ENCODE data around the gene PTPRM. TPM values are rescaled to one million over a fixed set of nuclear protein-coding genes. Genes with fewer than 3 reads are reported as not detected.

PTPRM gene
- total RNA-seq, 1 donor from 2014 or later = 13.9 TPM

- H3K9ac ChIP-seq = no peak overlapping the region
- peaks cover 6% of the 10 kb centered on the region for H3K27me3 Mint-ChIP-seq (ENCODE audit: insufficient read depth, low read depth)
- TF ChIP-seq EZH2 (IDR thresholded peaks at IDR 0.05) (no peak), CTCF (IDR thresholded peaks at IDR 0.05) (no peak), EZH2phosphoT487 (IDR thresholded peaks at IDR 0.05) (no peak)
Measured at GRCh38 chr18:7815787-7816186, 248.7 kb downstream of the PTPRM start.

GRCh38 chr18:7817575-7818230 lies 250.6 kb downstream of the PTPRM start:
- no peak overlapping the region for H3K4me2 ChIP-seq
- no peak overlapping the region for H2AFZ ChIP-seq (replicated peaks)
- peaks cover 2% of the 10 kb centered on the region for H3F3A ChIP-seq (ENCODE audit: low read depth)
- DNase-seq (ENCODE audit: low spot score) = no peak
- peaks cover 4% of the 10 kb centered on the region for H3K27me3 Mint-ChIP-seq (ENCODE audit: insufficient read depth, low read depth)
- peaks cover 7% of the 10 kb centered on the region for H3K4me1 ChIP-seq
- H3K27ac ChIP-seq = no peak overlapping the region
- no peak overlapping the region for H3K9ac ChIP-seq
- peaks cover 9% of the 10 kb centered on the region for H3K9me3 ChIP-seq (ENCODE audit: low read depth)
- H3K9me3 Mint-ChIP-seq = peaks cover 39% of the 10 kb centered on the region
- H3K4me3 ChIP-seq = no peak overlapping the region
- H3K36me3 Mint-ChIP-seq = peaks cover 15% of the 10 kb centered on the region
- H3K27me3 ChIP-seq = no peaks in the 10 kb centered on the region
- no peaks in the 10 kb centered on the region for H4K20me1 ChIP-seq (ENCODE audit: low read depth)
- peaks cover 3% of the 10 kb centered on the region for H3K36me3 ChIP-seq
- no peak overlapping the region for H3K27ac Mint-ChIP-seq
- H3K4me3 Mint-ChIP-seq = no peak overlapping the region
- peaks cover 15% of the 10 kb centered on the region for H3K4me1 Mint-ChIP-seq
- no peak for TF ChIP-seq CTCF (IDR thresholded peaks at IDR 0.05)
- no peak for TF ChIP-seq EZH2phosphoT487 (IDR thresholded peaks at IDR 0.05)
- TF ChIP-seq EZH2 (IDR thresholded peaks at IDR 0.05) = no peak
- no peaks in the 10 kb centered on the region for H3K79me2 ChIP-seq (ENCODE audit: low read depth)

More at GRCh38 chr18:7815787-7816186, 248.7 kb downstream of the PTPRM start:
- Mint-ChIP-seq H3K4me3 (no peak overlapping the region), H3K4me1 (peaks cover 30% of the 10 kb centered on the region), H3K36me3 (peaks cover 15% of the 10 kb centered on the region), H3K9me3 (peaks cover 39% of the 10 kb centered on the region), H3K27ac (no peak overlapping the region)
- no peaks in the 10 kb centered on the region for H3F3A ChIP-seq (ENCODE audit: low read depth)
- peaks cover 9% of the 10 kb centered on the region for H3K9me3 ChIP-seq (ENCODE audit: low read depth)
- H3K27me3 ChIP-seq = no peaks in the 10 kb centered on the region
- no peaks in the 10 kb centered on the region for H4K20me1 ChIP-seq (ENCODE audit: low read depth)
- no peak for DNase-seq (ENCODE audit: low spot score)
- H3K4me1 ChIP-seq = no peaks in the 10 kb centered on the region
- H2AFZ ChIP-seq (replicated peaks) = no peak overlapping the region
- peaks cover 3% of the 10 kb centered on the region for H3K36me3 ChIP-seq
- H3K79me2 ChIP-seq (ENCODE audit: low read depth) = no peaks in the 10 kb centered on the region
- H3K4me3 ChIP-seq = no peak overlapping the region
- no peak overlapping the region for H3K4me2 ChIP-seq
- no peak overlapping the region for H3K27ac ChIP-seq

DNA sequence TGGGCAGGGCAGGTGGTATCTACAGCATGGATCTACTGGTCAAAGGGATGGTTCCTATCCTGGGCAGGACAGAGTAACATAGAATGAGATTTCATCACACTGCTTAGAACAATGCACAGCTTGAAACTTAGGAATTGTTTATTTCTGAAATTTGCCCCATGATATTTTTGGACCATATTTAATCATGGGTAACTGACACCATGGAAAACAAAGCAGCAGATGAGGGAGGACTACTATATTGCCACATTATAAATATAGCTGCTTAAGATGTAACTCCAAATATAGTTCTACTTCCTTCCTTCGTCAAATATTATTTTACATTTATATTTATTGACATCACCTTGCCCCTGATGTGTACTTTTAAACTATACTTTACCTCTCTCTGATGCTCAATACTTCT lies 254.7 kb downstream of the PTPRM start:
- H3K36me3 ChIP-seq = no peaks in the 10 kb centered on the region
- Mint-ChIP-seq H3K27ac (peak overlapping the region; percentile 61), H3K27me3 (ENCODE audit: insufficient read depth, low read depth) (peaks cover 2% of the 10 kb centered on the region), H3K9me3 (peaks cover 4% of the 10 kb centered on the region), H3K36me3 (peaks cover 3% of the 10 kb centered on the region), H3K4me1 (peaks cover 20% of the 10 kb centered on the region), H3K4me3 (no peak overlapping the region)
- no peak for DNase-seq (ENCODE audit: low spot score)
- no peaks in the 10 kb centered on the region for H3K79me2 ChIP-seq (ENCODE audit: low read depth)
- H3K27me3 ChIP-seq = no peaks in the 10 kb centered on the region
- peaks cover 8% of the 10 kb centered on the region for H3F3A ChIP-seq (ENCODE audit: low read depth)
- H3K4me2 ChIP-seq = no peak overlapping the region
- H2AFZ ChIP-seq (replicated peaks) = no peak overlapping the region
- no peaks in the 10 kb centered on the region for H4K20me1 ChIP-seq (ENCODE audit: low read depth)
- TF ChIP-seq EZH2 (IDR thresholded peaks at IDR 0.05) (no peak), CTCF (IDR thresholded peaks at IDR 0.05) (no peak), EZH2phosphoT487 (IDR thresholded peaks at IDR 0.05) (no peak)
- H3K9me3 ChIP-seq (ENCODE audit: low read depth) = no peaks in the 10 kb centered on the region
- H3K9ac ChIP-seq = no peak overlapping the region
- peaks cover 27% of the 10 kb centered on the region for H3K4me1 ChIP-seq
- no peak overlapping the region for H3K4me3 ChIP-seq
- no peak overlapping the region for H3K27ac ChIP-seq

Data from neural progenitor cell (in vitro differentiated cells).